Endothelial cell of umbilical vein (primary cell): ENCODE results near the gene TEKT5. TPM values are rescaled to one million over a fixed set of nuclear protein-coding genes. Genes with fewer than 3 reads are reported as not detected.

ENCODE experiments used
- BruUV-seq: library from RNA; stranded (reverse); fragments of 400-500 nt; replicated peaks from 2 replicates; lab custom pipeline; 2021; lab: Mats Ljungman, UMichigan
- CTCF ChIA-PET: fragments of 300-600, 350-600 bp; sonication (Branson Sonifier 250); formaldehyde crosslinking; loops from one replicate; lab custom pipeline; 2021; ENCODE audit warnings: antibody characterized with exemption, inconsistent platforms; lab: Charles Lee
- POLR2A ChIA-PET: fragments of 300-600, 350-600 bp; sonication (Branson Sonifier 250); formaldehyde crosslinking; loops from one replicate; lab custom pipeline; 2021; ENCODE audit warnings: antibody characterized with exemption, inconsistent platforms; lab: Charles Lee
- DNase-seq: peaks from one replicate; pipeline ENCODE4 v3.0.0-alpha.2; 2011; ENCODE audit warnings: low read depth, low spot score
- FAIRE-seq: peaks from 2 replicates; lab custom pipeline; 2011; peaks lifted over from hg19 to GRCh38; lab: Jason Lieb, UNC
- H2AFZ ChIP-seq: 2 replicates; pipeline ENCODE4 v1.6.0; 2012; ENCODE audit warnings: low read depth, low read length, control low read depth, inconsistent platforms
- H3K27ac ChIP-seq: 2 replicates; pipeline ENCODE4 v1.5.1; 2011; ENCODE audit warnings: low read depth, mild to moderate bottlenecking, control low read depth, low read length, moderate library complexity; ENCODE audit not compliant: insufficient read depth
- H3K27me3 ChIP-seq, 2 experiments: 2 replicates each; pipeline versions ENCODE4 v1.6.0 to v1.6.1; 2011; ENCODE audit warnings: low read length in 2 of 2, mixed read lengths in 1 of 2; ENCODE audit not compliant: control insufficient read depth in 2 of 2, insufficient read depth in 2 of 2
- H3K36me3 ChIP-seq, 2 experiments: 2 replicates in 1 of 2; 3 replicates in 1 of 2; pipeline ENCODE4 v1.5.1; 2011; ENCODE audit warnings: low read length in 2 of 2, mild to moderate bottlenecking in 1 of 2, moderate library complexity in 1 of 2; ENCODE audit not compliant: control insufficient read depth in 2 of 2, insufficient read depth in 2 of 2; ENCODE audit errors: extremely low read depth in 1 of 2
- H3K4me1 ChIP-seq: 3 replicates; pipeline ENCODE4 v1.5.1; 2011; ENCODE audit warnings: mild to moderate bottlenecking, low read length; ENCODE audit not compliant: control insufficient read depth, insufficient read depth; ENCODE audit errors: extremely low read depth
- H3K4me2 ChIP-seq: 2 replicates; pipeline ENCODE4 v1.6.1; 2011; ENCODE audit warnings: low read length, control low read depth, mixed read lengths; ENCODE audit not compliant: insufficient read depth
- H3K4me3 ChIP-seq, 3 experiments: fragments of 200-600 bp in 1 of 3; sonication (generic), shearing (Covaris generic) in 1 of 3; replicated peaks in 1 of 3; 2 replicates each; pipeline ENCODE4 v1.5.1; 2011 to 2016; ENCODE audit warnings: control low read depth in 3 of 3, low read length in 3 of 3, mild to moderate bottlenecking in 2 of 3, inconsistent platforms in 1 of 3, low read depth in 1 of 3, moderate library complexity in 1 of 3; ENCODE audit not compliant: insufficient read depth in 1 of 3
- H3K79me2 ChIP-seq: 2 replicates; pipeline ENCODE4 v1.6.0; 2012; ENCODE audit warnings: low read length, inconsistent platforms; ENCODE audit not compliant: control insufficient read depth, insufficient read depth
- H3K9ac ChIP-seq: replicated peaks from 2 replicates; pipeline ENCODE3; 2011; ENCODE audit warnings: low read length, control low read depth; ENCODE audit not compliant: insufficient read depth; ENCODE audit errors: extremely low read depth
- H3K9me1 ChIP-seq: replicated peaks from 3 replicates; pipeline ENCODE4 v1.6.0; 2011; ENCODE audit warnings: mild to moderate bottlenecking, low read length; ENCODE audit not compliant: control insufficient read depth, insufficient read depth; ENCODE audit errors: extremely low read depth
- H3K9me3 ChIP-seq: replicated peaks from 2 replicates; pipeline ENCODE4 v1.5.1; 2012; ENCODE audit warnings: low read length, inconsistent platforms; ENCODE audit not compliant: control insufficient read depth, insufficient read depth
- H4K20me1 ChIP-seq: replicated peaks from 2 replicates; pipeline ENCODE3; 2011; ENCODE audit warnings: mild to moderate bottlenecking, low read length; ENCODE audit not compliant: control insufficient read depth, insufficient read depth; ENCODE audit errors: extremely low read depth
- CTCF ChIP-seq, 2 donors: IDR thresholded peaks; 1 replicate in 1 of 2; 2 replicates in 1 of 2; pipeline ENCODE4 v1.5.1; 2011; ENCODE audit warnings: low read length in 2 of 2, mild to moderate bottlenecking in 2 of 2, moderate library complexity in 2 of 2, control low read depth in 1 of 2, inconsistent platforms in 1 of 2, low read depth in 1 of 2; ENCODE audit not compliant: insufficient read depth in 1 of 2; ENCODE audit errors: extremely low read depth in 1 of 2
- EZH2 ChIP-seq: IDR thresholded peaks from 2 replicates; pipeline ENCODE4 v1.6.1; 2012; ENCODE audit warnings: borderline replicate concordance, low read depth, mild to moderate bottlenecking, moderate library complexity, low read length, inconsistent platforms; ENCODE audit not compliant: severe bottlenecking
- FOS ChIP-seq: IDR thresholded peaks from 2 replicates; pipeline ENCODE4 v1.6.1; 2011; ENCODE audit warnings: mild to moderate bottlenecking, low read length, moderate library complexity, borderline replicate concordance; ENCODE audit not compliant: insufficient read depth
- GATA2 ChIP-seq: IDR thresholded peaks from 2 replicates; pipeline ENCODE4 v1.7.0; 2011; ENCODE audit warnings: low read depth, mild to moderate bottlenecking, moderate library complexity, mixed read lengths, low read length; ENCODE audit not compliant: insufficient read length, insufficient read depth
- JUN ChIP-seq: IDR thresholded peaks from 2 replicates; pipeline ENCODE4 v1.6.1; 2011; ENCODE audit warnings: borderline replicate concordance, low read depth; ENCODE audit not compliant: insufficient read length, insufficient read depth
- MYC ChIP-seq: IDR thresholded peaks from one replicate; pipeline ENCODE4 v1.6.1; 2011; ENCODE audit warnings: mild to moderate bottlenecking, low read depth, low read length
- POLR2A ChIP-seq: IDR thresholded peaks from 2 replicates; pipeline ENCODE4 v1.6.1; 2012; ENCODE audit warnings: low read depth, mild to moderate bottlenecking, control low read depth, low read length
- POLR2AphosphoS5 ChIP-seq: IDR thresholded peaks from 2 replicates; pipeline ENCODE4 v1.6.1; 2012; ENCODE audit warnings: low read depth, mild to moderate bottlenecking, control low read depth, low read length, moderate library complexity; ENCODE audit not compliant: insufficient read depth
- dilution Hi-C: fragments of 300-500 bp; cut with MboI; formaldehyde crosslinking; loops from one replicate; pipeline ENCODE4 v1.15.0; 2019; ENCODE audit warnings: low sequenced_read_pairs; ENCODE audit not compliant: extremely low pct_ligation_motif_present
- intact Hi-C: fragments of 100-400 bp; cut with micrococcal nuclease; formaldehyde crosslinking; loops from one replicate; pipeline ENCODE4 v1.10.0; 2022
- polyA plus RNA-seq, 4 experiments: library from polyadenylated mRNA; depleted of rRNA in 3 of 4; stranded (reverse) in 3 of 4; unstranded in 1 of 4; fragments of >200 nt; gene quantifications; 2 replicates each; pipeline versions ENCODE4 v1.2.1 to v1.2.3, GENCODE V29; 2011 to 2012; ENCODE audit warnings: missing spikeins in 1 of 4
- total RNA-seq: library from RNA; stranded (reverse); gene quantifications from 2 replicates; pipeline ENCODE4 v1.2.3, GENCODE V29; 2021
- TF ChIP-seq, protein P1 (sequence below): IDR thresholded peaks from 2 replicates; pipeline ENCODE4 v1.6.1; 2011; ENCODE audit not compliant: insufficient read depth, insufficient read length

TEKT5 gene
- total and polyA plus RNA-seq, 2 donors (not counting 3 experiments of a cell fraction or from before 2014, with no cell fraction given), result not detected

DNA sequence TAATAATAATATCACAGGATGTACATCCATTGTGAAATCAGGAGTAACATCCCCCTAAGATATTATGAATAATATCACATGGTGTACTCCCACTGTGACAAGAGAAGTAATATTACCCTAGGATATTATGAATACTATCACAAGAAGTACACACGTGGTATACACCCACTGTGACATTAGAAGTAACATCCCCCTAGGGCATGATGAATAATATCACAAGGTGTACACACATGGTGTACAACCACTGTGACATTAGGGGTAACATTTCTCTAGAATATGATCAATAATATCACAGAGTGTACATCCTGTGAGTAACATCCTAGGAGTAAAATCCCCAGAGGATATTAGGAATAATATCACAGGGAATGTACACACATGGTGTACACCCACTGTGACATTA is 5.0 kb upstream of the TEKT5 start:
- Histone ChIP-seq H2AFZ (no peak overlapping the region), H3K9me1 (no peaks in the 10 kb centered on the region), H3K27me3 (no peaks in the 10 kb centered on the region), H3K9ac (no peak overlapping the region), H3K9me3 (no peaks in the 10 kb centered on the region), H4K20me1 (no peaks in the 10 kb centered on the region), H3K4me2 (no peak overlapping the region), H3K4me3 (no peak overlapping the region), H3K36me3 (no peaks in the 10 kb centered on the region), H3K79me2 (no peaks in the 10 kb centered on the region), H3K4me1 (no peaks in the 10 kb centered on the region), H3K27ac (no peak overlapping the region)
- DNase-seq, result no peak
- dilution Hi-C loops, result no loop called here
- CTCF ChIA-PET, result no interaction called here
- POLR2A ChIA-PET, result no interaction called here
- BruUV-seq, result no TSS peak
- FAIRE-seq, result no peak
- intact Hi-C loops, result no loop called here
- no peak for TF ChIP-seq POLR2A
- TF ChIP-seq JUN, result no peak
- no peak for TF ChIP-seq CTCF (IDR thresholded peaks at IDR 0.05; ENCODE audit: extremely low read depth in 1 of 2, insufficient read depth in 1 of 2, low read depth in 1 of 2, low read length in 2 of 2)

- no TSS peak for BruUV-seq
- H3K4me3 ChIP-seq, result no peak overlapping the region
- H3K79me2 ChIP-seq, result no peaks in the 10 kb centered on the region
- FAIRE-seq (no peak), DNase-seq (no peak)
- ChIA-PET POLR2A (no interaction called here), CTCF (no interaction called here)
- H3K27ac ChIP-seq, result no peak overlapping the region
- intact Hi-C loops, result no loop called here
- dilution Hi-C loops, result no loop called here
- no peak overlapping the region for H2AFZ ChIP-seq
- TF ChIP-seq FOS, result no peak
- TF ChIP-seq GATA2, result no peak
- TF ChIP-seq, protein P1, sequence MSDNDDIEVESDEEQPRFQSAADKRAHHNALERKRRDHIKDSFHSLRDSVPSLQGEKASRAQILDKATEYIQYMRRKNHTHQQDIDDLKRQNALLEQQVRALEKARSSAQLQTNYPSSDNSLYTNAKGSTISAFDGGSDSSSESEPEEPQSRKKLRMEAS, result no peak
- no peak for TF ChIP-seq JUN
- TF ChIP-seq MYC, result no peak
- TF ChIP-seq POLR2A, result no peak
- TF ChIP-seq POLR2AphosphoS5, result no peak
- no peak for TF ChIP-seq EZH2
- no peak for TF ChIP-seq CTCF (IDR thresholded peaks at IDR 0.05; ENCODE audit: extremely low read depth in 1 of 2, insufficient read depth in 1 of 2, low read depth in 1 of 2, low read length in 2 of 2)
- H3K36me3 ChIP-seq, result no peaks in the 10 kb centered on the region
- H3K9me3 ChIP-seq, result no peaks in the 10 kb centered on the region
- H3K9me1 ChIP-seq, result no peaks in the 10 kb centered on the region
- no peaks in the 10 kb centered on the region for H4K20me1 ChIP-seq
- no peaks in the 10 kb centered on the region for H3K27me3 ChIP-seq
- H3K4me2 ChIP-seq, result no peak overlapping the region
- no peaks in the 10 kb centered on the region for H3K4me1 ChIP-seq
- no peak overlapping the region for H3K9ac ChIP-seq
Measured at GRCh38 chr16:10694306-10694705, 424 bp downstream of the TEKT5 start.
